SK-N-SH treated with all-trans-retinoic acid at 6 μM for 48 hours (cell line): Measurements from ENCODE around the gene IFT27.

Experiments
- ARNTL ChIP-seq: fragments of 450-650 bp; formaldehyde crosslinking; IDR thresholded peaks from 2 replicates; pipeline ENCODE4 v1.5.0; 2020; ENCODE audit warnings: low read depth, mild to moderate bottlenecking, moderate library complexity, borderline replicate concordance
- CREB5 ChIP-seq: fragments of 250-450 bp; sonication (Bioruptor Pico); IDR thresholded peaks from 2 replicates; pipeline ENCODE4 v1.5.1; 2020; ENCODE audit warnings: low read depth, mild to moderate bottlenecking, moderate library complexity
- CSDC2 ChIP-seq: fragments of 250-450 bp; sonication (Bioruptor Pico); IDR thresholded peaks from 2 replicates; pipeline ENCODE4 v1.5.0; 2020; ENCODE audit warnings: mild to moderate bottlenecking, moderate library complexity
- ESRRG ChIP-seq: fragments of 250-450 bp; sonication (Bioruptor Pico); IDR thresholded peaks from 2 replicates; pipeline ENCODE4 v1.6.1; 2021; ENCODE audit warnings: mild to moderate bottlenecking
- POU6F1 ChIP-seq: fragments of 250-450 bp; sonication (Bioruptor Pico); IDR thresholded peaks from 2 replicates; pipeline ENCODE4 v1.8.0; 2021; ENCODE audit warnings: low read depth, mild to moderate bottlenecking, moderate library complexity, borderline replicate concordance
- RARB ChIP-seq: fragments of 250-450 bp; sonication (Bioruptor Pico); IDR thresholded peaks from 2 replicates; pipeline ENCODE4 v1.8.0; 2021; ENCODE audit warnings: mild to moderate bottlenecking, moderate library complexity
- SNAI2 ChIP-seq: fragments of 250-450 bp; sonication (Bioruptor Pico); IDR thresholded peaks from 2 replicates; pipeline ENCODE4 v1.5.0; 2020; ENCODE audit warnings: mild to moderate bottlenecking, moderate library complexity
- TCF4 ChIP-seq: fragments of 250-450 bp; sonication (Bioruptor Pico); IDR thresholded peaks from 2 replicates; pipeline ENCODE4 v1.8.0; 2021; ENCODE audit warnings: mild to moderate bottlenecking, moderate library complexity, borderline replicate concordance
- TOX ChIP-seq: fragments of 250-450 bp; sonication (Bioruptor Pico); IDR thresholded peaks from 2 replicates; pipeline ENCODE4 v1.8.0; 2021; ENCODE audit warnings: mild to moderate bottlenecking, moderate library complexity, borderline replicate concordance
- ZFP3 ChIP-seq: fragments of 250-450 bp; sonication (Bioruptor Pico); IDR thresholded peaks from 2 replicates; pipeline ENCODE4 v1.5.0; 2020; ENCODE audit warnings: mild to moderate bottlenecking, moderate library complexity
- ZFP30 ChIP-seq: fragments of 450-650 bp; formaldehyde crosslinking; IDR thresholded peaks from 2 replicates; pipeline ENCODE4 v1.5.0; 2022; ENCODE audit warnings: mild to moderate bottlenecking, moderate library complexity
- ZNF8 ChIP-seq: fragments of 450-650 bp; formaldehyde crosslinking; IDR thresholded peaks from 2 replicates; pipeline ENCODE4 v1.5.0; 2020; ENCODE audit warnings: mild to moderate bottlenecking, moderate library complexity
- TF ChIP-seq, protein P1 (sequence below): fragments of 250-450 bp; sonication (Bioruptor Pico); IDR thresholded peaks from 2 replicates; pipeline ENCODE4 v1.8.0; 2020; ENCODE audit warnings: mild to moderate bottlenecking, moderate library complexity, borderline replicate concordance
- TF ChIP-seq, protein P2 (sequence below): fragments of 250-450 bp; sonication (Bioruptor Pico); IDR thresholded peaks from 2 replicates; pipeline ENCODE4 v1.5.1; 2021; ENCODE audit warnings: mild to moderate bottlenecking, moderate library complexity

- TF ChIP-seq, protein P1, sequence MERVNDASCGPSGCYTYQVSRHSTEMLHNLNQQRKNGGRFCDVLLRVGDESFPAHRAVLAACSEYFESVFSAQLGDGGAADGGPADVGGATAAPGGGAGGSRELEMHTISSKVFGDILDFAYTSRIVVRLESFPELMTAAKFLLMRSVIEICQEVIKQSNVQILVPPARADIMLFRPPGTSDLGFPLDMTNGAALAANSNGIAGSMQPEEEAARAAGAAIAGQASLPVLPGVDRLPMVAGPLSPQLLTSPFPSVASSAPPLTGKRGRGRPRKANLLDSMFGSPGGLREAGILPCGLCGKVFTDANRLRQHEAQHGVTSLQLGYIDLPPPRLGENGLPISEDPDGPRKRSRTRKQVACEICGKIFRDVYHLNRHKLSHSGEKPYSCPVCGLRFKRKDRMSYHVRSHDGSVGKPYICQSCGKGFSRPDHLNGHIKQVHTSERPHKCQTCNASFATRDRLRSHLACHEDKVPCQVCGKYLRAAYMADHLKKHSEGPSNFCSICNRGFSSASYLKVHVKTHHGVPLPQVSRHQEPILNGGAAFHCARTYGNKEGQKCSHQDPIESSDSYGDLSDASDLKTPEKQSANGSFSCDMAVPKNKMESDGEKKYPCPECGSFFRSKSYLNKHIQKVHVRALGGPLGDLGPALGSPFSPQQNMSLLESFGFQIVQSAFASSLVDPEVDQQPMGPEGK = no peak
- no peak for TF ChIP-seq CSDC2 (CRISPR knock-in tag)
- TF ChIP-seq, protein P2, sequence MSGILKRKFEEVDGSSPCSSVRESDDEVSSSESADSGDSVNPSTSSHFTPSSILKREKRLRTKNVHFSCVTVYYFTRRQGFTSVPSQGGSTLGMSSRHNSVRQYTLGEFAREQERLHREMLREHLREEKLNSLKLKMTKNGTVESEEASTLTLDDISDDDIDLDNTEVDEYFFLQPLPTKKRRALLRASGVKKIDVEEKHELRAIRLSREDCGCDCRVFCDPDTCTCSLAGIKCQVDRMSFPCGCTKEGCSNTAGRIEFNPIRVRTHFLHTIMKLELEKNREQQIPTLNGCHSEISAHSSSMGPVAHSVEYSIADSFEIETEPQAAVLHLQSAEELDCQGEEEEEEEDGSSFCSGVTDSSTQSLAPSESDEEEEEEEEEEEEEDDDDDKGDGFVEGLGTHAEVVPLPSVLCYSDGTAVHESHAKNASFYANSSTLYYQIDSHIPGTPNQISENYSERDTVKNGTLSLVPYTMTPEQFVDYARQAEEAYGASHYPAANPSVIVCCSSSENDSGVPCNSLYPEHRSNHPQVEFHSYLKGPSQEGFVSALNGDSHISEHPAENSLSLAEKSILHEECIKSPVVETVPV (CRISPR knock-in tag) = no peak
- TF ChIP-seq TOX (CRISPR knock-in tag) = no peak
- TF ChIP-seq ZNF8 (CRISPR knock-in tag) = no peak
- TF ChIP-seq ARNTL (CRISPR knock-in tag) = no peak
- TF ChIP-seq CREB5 (CRISPR knock-in tag) = no peak
- no peak for TF ChIP-seq SNAI2 (CRISPR knock-in tag)
- TF ChIP-seq RARB = no peak
- no peak for TF ChIP-seq ZFP30 (CRISPR knock-in tag)
- no peak for TF ChIP-seq POU6F1 (CRISPR knock-in tag)
- no peak for TF ChIP-seq ESRRG (CRISPR knock-in tag)
- TF ChIP-seq ZFP3 (CRISPR knock-in tag) = no peak
- no peak for TF ChIP-seq TCF4 (CRISPR knock-in tag)
Measured at GRCh38 chr22:36764060-36764459, 11.9 kb downstream of the IFT27 start.
